GM21390 (cell line): ENCODE data around the gene CENPS.
"Not testable (repeated sequence)": the region's sequence is repeated elsewhere in the genome, so short reads cannot be mapped to it uniquely, and the experiment has no call there.

Source experiments
- ATAC-seq: cut with Tn5 transposase; IDR thresholded peaks from one replicate; pipeline ENCODE4 v1.9.1; 2021; ENCODE audit not compliant: unreplicated experiment

CENPS gene

DNA sequence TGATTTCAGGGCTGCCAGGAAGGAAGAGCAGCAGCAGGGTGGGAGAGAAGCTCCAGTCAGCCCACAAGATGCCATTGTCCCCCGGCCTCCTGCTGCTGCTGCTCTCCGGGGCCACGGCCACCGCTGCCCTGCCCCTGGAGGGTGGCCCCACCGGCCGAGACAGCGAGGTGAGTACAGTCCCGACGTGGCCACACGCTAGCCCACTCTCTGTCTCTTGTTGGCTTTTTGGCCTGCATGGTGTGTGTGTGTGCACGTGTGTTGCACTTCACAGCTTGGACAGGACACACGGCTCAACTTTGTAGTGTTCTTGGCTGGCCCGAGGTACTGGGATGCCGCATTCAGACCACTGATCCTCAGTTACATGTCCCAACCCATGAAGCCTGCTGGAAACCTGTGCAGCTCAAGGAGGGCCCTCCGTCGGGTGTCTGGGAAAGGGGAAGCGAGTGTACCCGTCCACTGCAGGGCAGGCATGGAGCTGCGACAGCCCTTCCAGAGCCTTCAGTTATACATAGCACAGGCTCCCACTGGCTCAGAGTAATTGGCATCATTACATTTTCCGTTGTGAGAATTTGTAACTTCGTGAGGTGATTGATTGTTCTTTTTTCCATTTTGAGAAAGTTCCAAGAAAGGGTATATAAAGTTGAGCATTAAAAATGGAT, 20.1 kb downstream of the CENPS start:
- ATAC-seq, result no peak

DNA sequence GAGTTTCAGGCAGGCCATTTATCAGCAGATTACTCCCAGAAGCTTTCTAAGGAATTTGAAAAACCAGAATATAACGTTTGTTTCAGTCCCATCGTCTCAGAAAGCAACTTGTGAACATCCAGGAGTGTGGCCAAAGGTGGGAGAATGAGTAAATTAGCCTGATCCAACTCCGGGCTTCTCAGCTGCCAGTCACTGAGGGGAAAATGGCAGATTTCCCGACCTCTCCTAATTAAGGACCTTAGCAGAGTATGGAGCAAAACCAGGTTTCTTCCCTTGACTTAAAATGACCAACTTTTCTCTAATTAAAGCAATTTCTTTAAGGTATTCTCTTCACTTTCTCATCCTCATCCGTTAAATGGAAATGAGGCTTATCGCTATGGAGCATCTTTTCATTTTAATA, 20.6 kb downstream of the CENPS start:
- ATAC-seq, result no peak

DNA sequence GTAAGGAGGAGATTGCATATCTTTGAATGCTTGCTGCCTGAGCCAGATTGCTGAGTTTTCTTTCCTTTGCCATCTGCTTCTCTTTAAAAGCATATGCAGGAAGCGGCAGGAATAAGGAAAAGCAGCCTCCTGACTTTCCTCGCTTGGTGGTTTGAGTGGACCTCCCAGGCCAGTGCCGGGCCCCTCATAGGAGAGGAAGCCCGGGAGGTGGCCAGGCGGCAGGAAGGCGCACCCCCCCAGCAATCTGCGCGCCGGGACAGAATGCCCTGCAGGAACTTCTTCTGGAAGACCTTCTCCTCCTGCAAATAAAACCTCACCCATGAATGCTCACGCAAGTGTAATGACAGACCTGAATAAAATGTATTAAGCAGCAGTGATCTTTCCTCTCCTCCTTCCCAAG, 21.1 kb downstream of the CENPS start:
- no peak for ATAC-seq

DNA sequence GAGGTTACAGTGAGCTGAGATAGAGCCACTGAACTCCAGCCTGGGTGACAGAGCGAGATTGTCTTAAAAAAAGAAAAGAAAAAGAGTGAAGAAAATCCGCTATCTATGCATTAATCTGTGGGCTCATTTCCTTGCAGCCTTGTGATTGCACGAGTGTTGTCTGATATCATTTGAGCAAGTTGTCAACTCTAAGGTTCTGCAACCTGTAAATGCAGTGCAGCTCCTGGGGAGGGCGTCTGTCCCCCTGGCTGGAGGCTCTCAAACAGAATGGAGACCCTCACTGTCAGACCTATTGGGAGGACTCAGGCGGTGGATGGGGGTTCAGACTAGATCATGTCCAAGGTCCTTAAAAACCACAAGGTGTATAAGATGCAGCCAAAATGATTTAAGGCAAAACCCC, 25.8 kb downstream of the CENPS start:
- no peak for ATAC-seq

DNA sequence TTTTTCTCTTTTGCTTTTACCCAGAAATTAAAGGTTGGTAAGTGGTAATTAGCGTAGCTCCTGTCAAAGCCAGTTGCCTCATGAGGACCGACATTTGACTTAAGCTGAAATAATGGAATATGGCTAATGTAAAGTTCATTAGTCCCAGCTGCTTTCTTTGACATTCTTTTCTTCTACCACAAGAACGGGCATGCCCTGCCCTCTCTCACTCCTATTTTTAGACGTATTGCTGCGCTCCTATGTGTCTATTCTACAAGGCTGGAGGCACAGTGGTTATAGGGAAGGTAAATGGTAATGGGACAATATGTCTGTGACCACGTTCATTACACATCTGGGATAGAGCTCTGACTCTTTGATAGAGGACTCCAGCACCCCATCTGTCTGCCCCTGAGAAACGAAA, 26.4 kb downstream of the CENPS start:
- ATAC-seq, result no peak

GRCh38 chr1:10457462-10457861, 27.2 kb downstream of the CENPS start:
- ATAC-seq, result not testable (repeated sequence)

DNA sequence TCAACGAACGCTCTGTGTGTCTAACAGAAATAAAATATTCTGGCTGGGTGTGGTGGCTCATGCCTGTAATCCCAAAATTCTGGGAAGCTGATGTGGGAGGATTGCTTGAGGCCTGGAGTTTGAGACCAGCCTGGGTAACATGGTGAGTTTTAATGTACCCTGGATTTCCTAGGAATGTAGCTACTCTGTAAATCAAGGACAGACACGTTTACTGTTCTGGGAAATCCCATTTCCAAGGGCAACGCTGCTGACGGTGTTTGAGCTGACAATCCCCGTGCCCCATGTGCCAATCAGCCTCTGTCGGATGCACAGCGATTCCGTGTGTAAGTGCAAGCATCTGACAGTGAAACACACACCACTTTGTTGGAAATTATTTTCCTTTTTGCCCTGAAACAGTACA, 27.6 kb downstream of the CENPS start:
- no peak for ATAC-seq

DNA sequence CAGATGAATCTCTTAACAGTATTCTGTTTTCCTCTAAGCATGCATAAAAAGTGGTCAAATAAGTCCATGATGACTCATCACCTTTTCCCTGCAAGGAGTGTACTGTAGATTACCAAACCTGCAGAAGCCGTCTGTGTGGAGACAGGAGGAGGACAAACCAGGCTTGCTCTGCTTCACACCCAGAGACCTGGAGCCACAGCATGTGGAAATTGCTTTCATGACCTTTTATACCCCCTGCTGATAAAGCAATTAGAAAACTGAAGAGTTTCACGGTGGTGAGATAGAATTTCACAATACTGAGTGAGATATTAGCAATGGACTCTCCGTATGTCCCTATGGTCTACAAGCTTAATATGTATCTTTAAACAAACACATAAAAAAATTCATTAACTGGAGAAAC, 29.0 kb downstream of the CENPS start:
- ATAC-seq, result no peak

GRCh38 chr1:10467078-10467477, 36.8 kb downstream of the CENPS start:
- ATAC-seq, result no peak

GRCh38 chr1:10470043-10470442, 39.8 kb downstream of the CENPS start:
- no peak for ATAC-seq

- ATAC-seq, result no peak
These were observed 41.4 kb downstream of the CENPS start for GRCh38 chr1:10471411-10472219.

DNA sequence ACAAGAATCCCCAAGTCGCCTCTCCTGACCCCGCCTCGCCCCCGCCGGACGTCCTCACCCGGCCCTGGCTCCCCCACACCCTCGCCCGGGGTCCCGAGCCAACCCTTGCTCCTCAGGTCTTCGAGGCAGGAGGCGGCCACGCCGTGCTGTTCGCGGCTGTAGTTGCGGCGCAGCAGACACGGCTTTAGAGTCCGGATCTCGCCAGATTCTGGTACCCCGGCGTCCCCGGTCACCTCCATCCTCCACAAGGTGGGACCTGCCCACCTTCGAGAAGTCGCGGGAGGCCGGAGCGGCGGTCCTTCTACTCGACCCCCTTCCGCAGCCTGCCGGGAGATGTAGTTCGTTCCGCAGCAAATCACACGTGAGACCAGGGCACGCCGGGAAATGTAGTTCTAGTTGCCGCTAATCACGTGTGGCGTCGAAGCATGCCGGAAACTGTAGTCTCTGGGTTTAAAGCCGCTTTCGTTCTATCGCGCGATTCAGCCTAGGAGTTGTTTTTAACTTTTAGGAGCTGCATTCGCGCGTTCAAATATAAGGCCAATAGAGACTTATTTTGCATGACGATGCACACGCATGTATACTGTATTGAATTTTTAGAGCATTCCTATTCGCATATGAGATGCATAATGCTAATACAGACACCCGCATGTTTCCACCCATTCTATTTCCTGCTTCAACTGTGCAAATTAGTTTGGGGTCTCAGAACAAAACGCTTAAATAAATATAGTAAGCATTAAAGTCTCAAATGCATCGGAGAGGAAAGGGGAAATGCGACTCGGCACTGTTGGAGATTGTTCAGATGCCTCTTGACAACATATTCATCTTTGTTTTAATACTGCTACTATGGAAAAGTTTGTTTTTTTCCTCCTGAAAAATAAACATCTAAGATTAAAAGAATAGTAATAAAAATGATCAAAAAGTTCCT, 42.2 kb downstream of the CENPS start, which contains the start of gene DFFA:
Gene DFFA (minus strand): TSS at position 310 of the 925 bp plus-strand sequence. CDS start 71 bp downstream, at position 239.
- peak; percentile 76 for ATAC-seq

- ATAC-seq, result no peak
These were observed 43.0 kb downstream of the CENPS start for GRCh38 chr1:10473145-10473765.

DNA sequence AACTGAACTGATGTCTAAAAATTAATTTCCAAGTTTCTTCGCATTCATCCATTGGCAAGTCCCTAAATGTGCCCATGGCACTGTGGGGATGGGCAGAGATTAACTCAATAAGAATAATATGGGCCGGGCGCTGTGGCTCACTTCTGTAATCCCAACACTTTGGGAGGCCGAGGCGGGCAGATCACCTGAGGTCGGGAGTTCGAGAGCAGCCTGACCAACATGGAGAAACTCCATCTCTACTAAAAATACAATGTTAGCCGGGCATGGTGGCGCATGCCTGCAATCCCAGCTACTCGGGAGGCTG, 44.0 kb downstream of the CENPS start:
- ATAC-seq, result not testable (repeated sequence)

GRCh38 chr1:10474613-10475507, 44.6 kb downstream of the CENPS start, which contains the start of gene PEX14:
Gene PEX14 (plus strand): TSS chr1:10474950. CDS start chr1:10474967, 17 bp downstream.
- peak; percentile 55 for ATAC-seq

- no peak for ATAC-seq
These were observed 45.3 kb downstream of the CENPS start for GRCh38 chr1:10475510-10475909.

DNA sequence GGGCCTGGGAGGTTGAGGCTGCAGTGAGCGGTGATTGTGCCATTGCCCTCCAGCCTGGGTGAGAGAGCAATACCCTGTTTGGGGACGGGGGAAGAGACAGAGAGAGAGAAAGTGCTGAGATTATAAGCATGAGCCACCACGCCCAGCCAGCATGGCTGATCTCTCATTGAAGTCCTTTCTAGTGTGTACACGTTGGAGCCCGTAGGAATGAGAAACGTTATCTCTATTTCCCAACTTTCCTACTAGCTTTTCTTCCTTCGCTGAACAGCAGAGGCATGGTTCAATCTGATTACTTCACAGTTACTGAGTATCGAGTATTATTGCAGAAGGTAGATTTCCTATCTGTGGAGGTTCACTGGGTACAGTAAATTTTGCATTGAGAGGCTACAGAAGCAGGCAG, 49.1 kb downstream of the CENPS start:
- no peak for ATAC-seq

DNA sequence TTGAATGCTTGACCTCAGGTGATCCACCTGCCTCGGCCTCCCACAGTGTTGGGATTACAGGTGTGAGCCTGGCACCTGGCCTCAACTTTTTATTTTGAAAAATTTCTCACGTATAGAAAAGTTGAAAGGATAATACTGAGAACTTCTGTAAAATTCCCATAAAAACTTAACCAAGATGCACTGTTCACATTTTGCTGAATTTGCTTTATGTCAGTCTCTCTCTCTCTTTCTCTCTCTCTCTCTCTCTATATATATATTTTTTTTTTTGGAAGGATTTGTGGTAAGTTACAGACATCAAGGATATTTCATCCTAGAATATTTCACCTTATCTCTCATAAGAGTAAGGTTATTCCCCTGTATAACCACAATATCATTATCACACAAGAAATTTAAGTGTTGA, 50.4 kb downstream of the CENPS start:
- ATAC-seq, result no peak

GRCh38 chr1:10484521-10484920, 54.3 kb downstream of the CENPS start:
- no peak for ATAC-seq
